HG03196 (cell line): ENCODE results near the gene PDIK1L.

Experiments
- ATAC-seq: cut with Tn5 transposase; IDR thresholded peaks from one replicate; pipeline ENCODE4 v1.9.1; 2021; ENCODE audit not compliant: unreplicated experiment

PDIK1L gene

DNA sequence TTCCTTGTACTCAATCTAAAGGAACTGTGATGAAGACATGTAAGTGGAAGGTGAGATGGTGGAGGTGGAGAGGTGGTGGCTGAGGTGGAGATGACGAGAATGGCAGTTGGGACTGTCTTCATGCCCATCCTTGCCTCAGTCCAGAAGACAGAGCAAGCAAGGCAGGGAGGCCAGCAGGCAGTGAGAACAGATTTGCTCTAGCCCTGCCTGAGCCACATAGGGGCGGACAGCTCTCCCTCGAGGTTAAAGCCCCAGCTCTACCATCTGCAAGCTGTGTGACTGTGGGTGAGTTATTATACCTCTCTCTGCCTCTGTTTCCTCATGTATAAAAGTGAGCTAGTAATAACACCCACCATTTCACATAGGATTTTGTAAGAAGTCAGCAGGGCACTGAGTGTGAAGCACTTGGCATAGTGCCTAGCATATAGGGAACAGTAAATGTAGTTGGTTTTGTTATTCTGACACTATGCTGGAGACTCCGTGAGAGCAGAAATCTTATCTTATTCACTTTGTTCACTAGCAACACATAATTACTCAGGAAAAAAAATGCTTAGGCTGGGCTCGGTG lies 42.4 kb downstream of the PDIK1L start:
- no peak for ATAC-seq

GRCh38 chr1:26154750-26155149 lies 43.1 kb downstream of the PDIK1L start:
- no peak for ATAC-seq

- no peak for ATAC-seq
Observed at GRCh38 chr1:26155370-26156284, 44.0 kb downstream of the PDIK1L start.

GRCh38 chr1:26156285-26157038 lies 44.8 kb downstream of the PDIK1L start:
- no peak for ATAC-seq

- no peak for ATAC-seq
Observed at GRCh38 chr1:26158271-26158907, 46.8 kb downstream of the PDIK1L start.

GRCh38 chr1:26158908-26159742 lies 47.5 kb downstream of the PDIK1L start, which contains the start of gene FAM110D:
FAM110D (plus strand) TSS chr1:26159079; CDS start chr1:26161292, 2,213 bp downstream.
- no peak for ATAC-seq

DNA sequence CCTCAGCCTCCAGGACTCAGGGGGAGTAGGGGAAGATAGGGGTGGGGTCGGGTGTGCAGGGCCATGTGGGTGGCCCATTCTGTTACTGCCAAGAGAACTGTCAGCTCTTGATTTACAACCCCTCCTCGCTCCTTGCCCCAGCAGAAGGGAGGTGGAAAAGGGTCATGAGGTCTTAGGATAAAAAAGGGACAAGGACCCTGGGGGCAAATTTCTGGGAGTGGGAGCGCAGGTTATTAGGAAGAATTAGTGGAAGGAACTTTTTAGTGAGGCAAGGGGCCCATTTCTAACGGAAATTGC lies 48.1 kb downstream of the PDIK1L start:
- no peak for ATAC-seq

DNA sequence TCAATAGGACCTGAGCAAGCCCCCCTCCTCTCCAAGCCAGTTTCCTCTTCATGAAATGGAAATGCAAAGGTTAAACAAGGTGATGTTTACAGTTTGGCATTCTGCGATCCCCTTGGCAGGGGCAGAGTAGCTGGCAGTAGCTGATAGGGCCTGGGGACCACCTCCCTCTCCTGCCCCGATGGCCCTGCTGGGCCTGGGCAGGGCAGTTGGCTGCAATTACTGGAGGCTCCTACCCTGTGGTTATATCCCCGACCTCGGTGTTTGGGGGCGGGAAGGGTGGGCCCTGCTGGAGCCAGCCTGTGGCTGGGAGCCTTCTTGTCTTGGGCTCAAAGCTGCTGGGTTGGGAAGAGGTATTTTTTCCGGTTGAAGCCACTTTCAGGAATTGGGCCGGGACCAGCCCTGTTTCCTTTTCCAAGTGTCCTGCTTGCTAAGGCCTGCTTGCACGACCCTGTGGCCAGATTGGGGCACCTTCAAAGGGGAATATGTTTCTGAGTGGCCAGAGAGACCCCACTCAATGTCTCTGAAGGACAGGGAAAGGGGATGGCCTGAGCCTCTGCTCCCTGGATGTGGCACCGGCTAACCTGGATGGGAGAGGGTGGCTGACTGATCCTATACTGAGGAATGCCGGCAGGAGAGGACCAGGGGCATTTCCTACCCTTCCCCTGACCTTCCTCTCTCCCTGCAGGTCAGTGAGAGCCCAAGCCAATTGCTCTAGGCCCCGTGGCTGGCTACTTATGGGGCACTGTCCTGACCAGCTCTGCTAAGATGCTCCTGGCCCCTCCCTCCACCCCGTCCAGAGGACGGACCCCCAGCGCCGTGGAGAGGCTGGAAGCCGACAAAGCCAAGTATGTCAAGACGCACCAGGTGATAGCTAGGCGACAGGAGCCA lies 49.1 kb downstream of the PDIK1L start:
- no peak for ATAC-seq

DNA sequence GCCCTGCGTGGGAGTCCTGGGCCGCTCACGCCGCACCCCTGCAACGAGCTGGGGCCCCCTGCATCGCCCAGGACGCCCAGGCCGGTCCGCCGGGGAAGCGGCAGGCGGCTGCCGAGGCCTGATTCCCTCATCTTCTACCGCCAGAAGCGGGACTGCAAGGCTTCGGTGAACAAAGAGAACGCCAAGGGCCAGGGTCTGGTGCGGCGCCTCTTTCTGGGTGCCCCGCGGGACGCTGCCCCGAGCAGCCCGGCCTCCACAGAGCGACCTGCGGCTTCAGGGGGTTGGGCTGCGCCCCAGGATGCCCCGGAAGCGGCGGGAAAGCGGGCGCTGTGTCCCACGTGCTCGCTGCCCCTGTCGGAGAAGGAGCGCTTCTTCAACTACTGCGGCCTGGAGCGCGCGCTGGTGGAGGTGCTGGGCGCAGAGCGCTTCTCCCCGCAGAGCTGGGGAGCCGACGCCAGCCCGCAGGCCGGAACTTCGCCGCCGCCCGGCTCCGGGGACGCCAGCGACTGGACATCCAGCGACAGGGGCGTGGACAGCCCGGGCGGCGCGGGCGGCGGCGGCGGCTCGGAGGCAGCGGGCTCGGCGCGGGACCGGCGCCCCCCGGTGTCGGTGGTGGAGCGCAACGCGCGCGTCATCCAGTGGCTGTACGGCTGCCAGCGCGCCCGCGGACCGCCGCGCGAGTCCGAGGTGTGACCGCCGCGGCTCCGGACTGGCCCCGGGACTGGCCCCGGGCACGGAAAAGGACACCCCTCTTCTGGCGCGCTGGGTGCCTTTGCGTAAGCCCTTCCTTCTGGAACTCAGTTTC lies 50.0 kb downstream of the PDIK1L start:
- no peak for ATAC-seq

- ATAC-seq: no peak
Observed at GRCh38 chr1:26162220-26162709, 50.6 kb downstream of the PDIK1L start.

GRCh38 chr1:26163684-26164035 lies 52.0 kb downstream of the PDIK1L start:
- no peak for ATAC-seq

DNA sequence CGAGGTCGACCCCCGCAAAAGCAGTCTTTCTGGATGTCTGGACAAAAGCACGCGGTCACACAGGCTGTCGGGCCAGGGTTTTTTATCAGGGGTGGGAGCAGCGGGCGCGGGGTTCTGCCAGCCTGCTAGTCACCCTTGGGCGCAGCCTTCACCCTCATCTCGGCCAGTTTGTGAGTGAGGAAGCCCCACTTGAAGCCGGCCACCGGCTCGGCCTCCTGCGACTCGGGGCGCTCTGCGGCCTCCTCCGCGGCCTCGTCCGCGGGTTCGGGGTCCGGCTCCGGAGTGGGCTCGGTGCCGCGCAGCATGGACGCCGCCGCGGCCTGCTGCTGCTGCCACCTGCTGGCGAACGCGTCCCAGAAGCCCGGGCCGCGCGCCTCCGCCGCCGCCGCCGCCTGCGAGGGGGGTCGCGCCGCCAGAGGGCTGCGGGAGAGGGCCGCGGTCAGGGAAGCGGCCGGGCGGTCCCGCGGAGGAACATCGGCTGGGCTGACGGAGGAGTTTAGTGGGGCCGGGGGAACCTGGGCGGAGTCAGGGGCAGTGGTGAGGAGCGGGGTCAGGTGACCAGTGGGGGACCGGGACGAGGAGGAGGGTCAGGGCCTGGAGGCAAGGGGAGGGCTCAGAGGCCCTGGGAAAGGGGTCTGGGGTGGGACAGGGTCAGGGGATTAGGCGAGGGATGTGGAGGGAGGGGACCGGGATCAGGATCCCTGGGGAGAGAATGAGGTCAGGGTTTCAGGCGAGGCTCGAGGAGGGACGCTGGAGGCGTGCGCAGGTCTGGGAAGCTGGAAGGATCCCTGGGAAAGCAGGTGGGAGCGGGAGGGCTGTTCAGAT lies 52.6 kb downstream of the PDIK1L start:
- no peak for ATAC-seq

GRCh38 chr1:26164861-26165842 lies 53.5 kb downstream of the PDIK1L start:
- ATAC-seq: no peak

DNA sequence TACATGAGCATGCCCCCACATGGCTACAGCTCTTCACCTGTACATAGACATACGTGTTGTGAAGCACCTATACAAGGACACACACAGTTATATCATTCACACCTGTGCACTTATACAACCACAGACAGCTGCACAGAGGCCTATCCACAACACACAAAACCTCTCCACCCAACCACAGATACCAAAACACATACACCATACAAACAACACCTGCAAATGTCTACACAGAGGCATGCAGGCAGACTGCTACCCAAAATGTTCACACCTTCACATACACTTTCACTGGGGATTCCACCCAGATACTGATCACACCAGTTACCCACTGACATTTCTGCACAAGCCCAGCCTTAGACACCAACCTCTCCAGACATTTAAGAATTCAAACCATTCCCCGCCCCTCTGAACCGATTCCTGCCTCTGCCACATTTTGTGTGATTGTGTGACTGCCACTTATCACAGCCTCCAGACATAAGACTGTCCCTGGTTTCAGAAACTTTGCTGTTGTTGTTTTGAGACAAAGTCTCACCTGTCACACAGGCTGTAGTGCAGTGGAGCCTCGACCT lies 55.2 kb downstream of the PDIK1L start:
- ATAC-seq: no peak

DNA sequence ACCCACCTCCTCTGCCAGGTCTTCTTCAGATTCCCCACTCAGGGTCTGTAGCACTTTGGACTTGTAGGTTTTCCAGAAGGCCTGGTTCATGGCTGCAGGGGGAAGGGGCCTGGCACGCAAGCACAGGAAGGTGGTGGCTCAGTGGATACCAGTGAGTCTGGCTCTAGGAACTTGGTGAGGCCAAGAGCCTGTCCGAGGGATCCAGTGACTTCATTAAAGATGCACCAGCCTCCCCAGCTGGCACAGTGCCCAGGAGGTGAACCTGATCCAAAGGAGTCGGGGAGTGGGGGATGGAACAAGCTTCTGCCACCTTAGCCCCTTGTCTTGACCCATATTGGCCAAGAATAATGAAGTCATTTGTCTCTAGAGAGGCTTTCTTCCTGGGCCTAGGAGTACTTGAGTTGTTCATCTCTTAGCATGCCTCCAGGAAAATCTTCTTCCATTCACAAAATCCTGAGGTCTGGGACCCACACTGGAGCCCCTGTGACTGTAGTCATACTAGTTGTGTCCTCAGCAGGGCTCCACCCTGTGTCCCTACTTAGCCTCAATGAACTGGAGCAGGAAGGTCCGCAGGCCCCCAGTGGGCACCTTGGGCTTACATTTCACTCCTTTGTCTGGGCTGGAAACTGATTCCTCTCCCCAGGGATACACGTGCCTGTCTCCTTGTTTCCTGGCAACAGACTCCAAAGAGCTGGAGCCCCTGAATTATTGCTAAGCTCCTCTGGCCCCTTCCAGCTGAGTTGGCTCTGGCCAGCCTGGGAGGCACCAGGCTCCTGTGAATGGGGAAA lies 57.0 kb downstream of the PDIK1L start, which contains the start of gene C1orf232:
TSS of gene C1orf232 (minus strand) at position 554 of the 788 bp plus-strand sequence. CDS start at position 90, 464 bp downstream.
- ATAC-seq: no peak
